Measurements from ENCODE around the gene SAP130.

Gene SAP130

GRCh38 chr2:128026448-128027277 lies 1.2 kb downstream of the SAP130 start:
- DNase-seq (ENCODE audit: low spot score) = peak; percentile 21

GRCh38 chr2:128024816-128025215 lies 3.0 kb downstream of the SAP130 start:
- no peak for DNase-seq (ENCODE audit: low spot score)

GRCh38 chr2:128017561-128017960 lies 10.3 kb downstream of the SAP130 start:
- DNase-seq (ENCODE audit: low spot score) = no peak

- no peak for DNase-seq (ENCODE audit: low spot score)
Observed at GRCh38 chr2:128016620-128017019, 11.2 kb downstream of the SAP130 start.

- no peak for DNase-seq (ENCODE audit: low spot score)
Observed at GRCh38 chr2:128012698-128013097, 15.2 kb downstream of the SAP130 start.

GRCh38 chr2:128008074-128008672 lies 19.7 kb downstream of the SAP130 start:
- DNase-seq (ENCODE audit: low spot score) = no peak

GRCh38 chr2:128004509-128004908 lies 23.4 kb downstream of the SAP130 start:
- DNase-seq (ENCODE audit: low spot score) = no peak

GRCh38 chr2:128003463-128003862 lies 24.4 kb downstream of the SAP130 start:
- no peak for DNase-seq (ENCODE audit: low spot score)

- no peak for DNase-seq (ENCODE audit: low spot score)
Observed at GRCh38 chr2:127996160-127996559, 31.7 kb downstream of the SAP130 start.

GRCh38 chr2:127995725-127996124 lies 32.1 kb downstream of the SAP130 start:
- DNase-seq (ENCODE audit: low spot score) = no peak

- DNase-seq (ENCODE audit: low spot score) = no peak
Observed at GRCh38 chr2:127993659-127994058, 34.2 kb downstream of the SAP130 start.

GRCh38 chr2:127991742-127992141 lies 36.1 kb downstream of the SAP130 start:
- DNase-seq (ENCODE audit: low spot score) = no peak

- DNase-seq (ENCODE audit: low spot score) = no peak
Observed at GRCh38 chr2:127986548-127987079, 41.2 kb downstream of the SAP130 start.

- no peak for DNase-seq (ENCODE audit: low spot score)
Observed at GRCh38 chr2:127985735-127986134, 42.1 kb downstream of the SAP130 start.

- no peak for DNase-seq (ENCODE audit: low spot score)
Observed at GRCh38 chr2:127985026-127985734, 42.7 kb downstream of the SAP130 start.

GRCh38 chr2:127984551-127984950 lies 43.3 kb downstream of the SAP130 start:
- no peak for DNase-seq (ENCODE audit: low spot score)

GRCh38 chr2:127969446-127969845 lies 58.4 kb downstream of the SAP130 start:
- no peak for DNase-seq (ENCODE audit: low spot score)

- no peak for DNase-seq (ENCODE audit: low spot score)
Observed at GRCh38 chr2:127968610-127969339, 59.1 kb downstream of the SAP130 start.

- DNase-seq (ENCODE audit: low spot score) = no peak
Observed at GRCh38 chr2:127961729-127962128, 66.1 kb downstream of the SAP130 start.

- no peak for DNase-seq (ENCODE audit: low spot score)
Observed at GRCh38 chr2:127957240-127957639, 70.6 kb downstream of the SAP130 start.

- DNase-seq (ENCODE audit: low spot score) = no peak
Observed at GRCh38 chr2:127954857-127955256, 73.0 kb downstream of the SAP130 start.

GRCh38 chr2:127953849-127954248 lies 74.0 kb downstream of the SAP130 start:
- no peak for DNase-seq (ENCODE audit: low spot score)

Measured in NAMALWA (cell line).